K562 (cell line): ENCODE data around the gene ALDH8A1. TPM values are rescaled to one million over a fixed set of nuclear protein-coding genes. Genes with fewer than 3 reads are reported as not detected.

Source experiments
- ATAC-seq: fragments of 200-7000 bp; cut with Tn5 transposase; 3 replicates; pipeline ENCODE4 v1.9.1; 2020; ENCODE audit warnings: moderate library complexity
- BruUV-seq: library from RNA; stranded (reverse); fragments of 400-500 nt; replicated peaks from 2 replicates; lab custom pipeline; 2021; lab: Mats Ljungman, UMichigan
- CTCF ChIA-PET: fragments of 300-600 bp; formaldehyde crosslinking; extraction: SDS; loops from one replicate; lab custom pipeline; 2021; ENCODE audit warnings: low intra/inter-chr PET ratio; lab: Yijun Ruan, JAX
- POLR2A ChIA-PET: fragments of 300-600, 350-650 bp; sonication (Branson Sonifier 250); formaldehyde crosslinking; extraction: SDS; loops from one replicate; lab custom pipeline; 2021; ENCODE audit warnings: antibody characterized with exemption, inconsistent platforms; lab: Yijun Ruan, JAX
- DNase-seq, 4 experiments: peaks; one replicate each; pipeline versions ENCODE4 v3.0.0 to v3.0.0-alpha.2; 2011 to 2018; ENCODE audit warnings: low spot score in 3 of 4, mixed read lengths in 3 of 4; ENCODE audit errors: extremely low read depth in 1 of 4
- FAIRE-seq: peaks from 2 replicates; lab custom pipeline; 2011; peaks lifted over from hg19 to GRCh38; lab: Jason Lieb, UNC
- H2AFZ ChIP-seq: 2 replicates; pipeline ENCODE4 v1.6.0; 2011; ENCODE audit warnings: low read depth, low read length, control low read depth, inconsistent platforms
- H3K27ac ChIP-seq: fragments of 200-600 bp; 3 replicates; pipeline ENCODE4 v1.8.0; 2011; ENCODE audit warnings: low read depth, mild to moderate bottlenecking, control low read depth, inconsistent platforms, low read length, moderate library complexity, mixed read lengths; ENCODE audit errors: extremely low read depth
- H3K27me3 ChIP-seq, 2 experiments: fragments of 300-600 bp in 1 of 2; 2 replicates in 1 of 2; 3 replicates in 1 of 2; pipeline versions ENCODE4 v1.6.0 to v1.8.0; 2011; ENCODE audit warnings: inconsistent platforms in 2 of 2, low read length in 2 of 2, mild to moderate bottlenecking in 1 of 2, mixed read lengths in 1 of 2, moderate library complexity in 1 of 2; ENCODE audit not compliant: control insufficient read depth in 2 of 2, insufficient read depth in 2 of 2
- H3K36me3 ChIP-seq: fragments of 300-600 bp; 3 replicates; pipeline ENCODE4 v1.8.0; 2011; ENCODE audit warnings: mild to moderate bottlenecking, low read length, inconsistent platforms; ENCODE audit not compliant: control insufficient read depth, insufficient read depth
- H3K4me1 ChIP-seq, 2 experiments: fragments of 200-600 bp in 1 of 2; replicated peaks in 1 of 2; 2 replicates in 1 of 2; 3 replicates in 1 of 2; pipeline versions ENCODE4 v1.5.1 to v1.8.0; 2011; ENCODE audit warnings: inconsistent platforms in 2 of 2, low read length in 2 of 2, mild to moderate bottlenecking in 1 of 2, mixed read lengths in 1 of 2, moderate library complexity in 1 of 2; ENCODE audit not compliant: control insufficient read depth in 2 of 2, insufficient read depth in 2 of 2
- H3K4me2 ChIP-seq: 2 replicates; pipeline ENCODE4 v1.6.1; 2011; ENCODE audit warnings: low read length, control low read depth, inconsistent platforms, mixed read lengths; ENCODE audit not compliant: insufficient read depth
- H3K4me3 ChIP-seq: fragments of 200-600 bp; sonication (generic), shearing (Covaris generic); 2 replicates; pipeline ENCODE4 v1.5.1; 2016; ENCODE audit warnings: control low read depth, inconsistent platforms
- H3K79me2 ChIP-seq: fragments of 200-600 bp; 3 replicates; pipeline ENCODE4 v1.8.0; 2011; ENCODE audit warnings: low read length, inconsistent platforms; ENCODE audit not compliant: control insufficient read depth, insufficient read depth
- H3K9ac ChIP-seq, 2 experiments: 2 replicates each; pipeline versions ENCODE4 v1.6.0 to v1.6.1; 2011; ENCODE audit warnings: low read depth in 2 of 2, low read length in 2 of 2, control low read depth in 1 of 2, inconsistent platforms in 1 of 2, mild to moderate bottlenecking in 1 of 2, mixed read lengths in 1 of 2; ENCODE audit not compliant: insufficient read depth in 1 of 2
- H3K9me1 ChIP-seq: one replicate; pipeline ENCODE4 v1.6.0; 2011; ENCODE audit warnings: inconsistent platforms, mild to moderate bottlenecking, low read length, moderate library complexity; ENCODE audit not compliant: control insufficient read depth, insufficient read depth
- H3K9me3 ChIP-seq: replicated peaks from 2 replicates; pipeline ENCODE4 v1.5.1; 2011; ENCODE audit warnings: low read depth, low read length, inconsistent platforms; ENCODE audit not compliant: control insufficient read depth, insufficient read depth
- H4K20me1 ChIP-seq: replicated peaks from 2 replicates; pipeline ENCODE4 v1.6.1; 2011; ENCODE audit warnings: low read length, inconsistent platforms, mixed read lengths; ENCODE audit not compliant: control insufficient read depth, insufficient read depth
- ERF ChIP-seq: fragments of 450-650 bp; formaldehyde crosslinking; IDR thresholded peaks from 2 replicates; pipeline ENCODE4 v1.4.0; 2020; ENCODE audit warnings: mild to moderate bottlenecking, mixed read lengths
- HLTF ChIP-seq: fragments of 450-650 bp; IDR thresholded peaks from 2 replicates; pipeline ENCODE4 v1.6.1; 2016
- HOXB6 ChIP-seq: fragments of 250-450 bp; sonication (Bioruptor Pico); IDR thresholded peaks from 2 replicates; pipeline ENCODE4 v1.5.1; 2022; ENCODE audit warnings: mild to moderate bottlenecking, borderline replicate concordance
- KAT2B ChIP-seq: IDR thresholded peaks from one replicate; pipeline ENCODE4 v1.6.1; 2012; ENCODE audit warnings: low read depth, mild to moderate bottlenecking, control low read depth, inconsistent platforms, low read length, moderate library complexity
- PHF20 ChIP-seq: fragments of 450-650 bp; IDR thresholded peaks from 2 replicates; pipeline ENCODE4 v1.6.1; 2018; ENCODE audit not compliant: partially characterized antibody
- SREBF2 ChIP-seq: sonication (generic); formaldehyde crosslinking; IDR thresholded peaks from 2 replicates; pipeline ENCODE4 v1.4.0; 2020; ENCODE audit warnings: mild to moderate bottlenecking, missing genetic modification reagents
- ZNF507 ChIP-seq: conservative IDR thresholded peaks from 2 replicates; pipeline ENCODE4 v1.6.1; 2017; ENCODE audit warnings: missing genetic modification characterization, missing compliant biosample characterization
- WGBS: fragments of 100-300 bp; shearing (Covaris generic); methylation state at CpG from one replicate; pipeline ENCODE4 v1.1.6; 2016; ENCODE audit warnings: low coverage, mixed read lengths; ENCODE audit not compliant: insufficient coverage; ENCODE audit errors: missing lambda C conversion rate; 5-methylcytosine and 5-hydroxymethylcytosine counted together
- in situ Hi-C: fragments of 300-500 bp; cut with MboI; formaldehyde crosslinking; loops from 4 replicates; pipeline ENCODE4 v1.15.0; 2018; ENCODE audit warnings: inconsistent platforms, mixed read lengths
- intact Hi-C: fragments of 100-400 bp; cut with micrococcal nuclease; formaldehyde crosslinking; loops from 2 replicates; pipeline ENCODE4 v1.14.2; 2022
- polyA plus RNA-seq, 8 experiments: library from polyadenylated mRNA; depleted of rRNA in 4 of 8; stranded (reverse) in 5 of 8; unstranded in 3 of 8; fragments of >200 nt; fragmentation: Nextera tagmentation in 2 of 8; fragmentation: Illumina TruSeq in 1 of 8; extraction: Ambion mirVana in 2 of 8; extraction: Trizol in 1 of 8; gene quantifications; 2 replicates each; pipeline versions ENCODE4 v1.2.1 to v1.2.3, GENCODE V29; 2011 to 2014; ENCODE audit warnings: inconsistent platforms in 1 of 8, missing spikeins in 1 of 8
- total RNA-seq, 7 experiments: library from RNA; depleted of rRNA in 6 of 7; stranded (reverse); fragments of >200 nt in 6 of 7; fragmentation: Illumina TruSeq in 2 of 7; extraction: Trizol in 2 of 7; gene quantifications; 2 replicates each; pipeline versions ENCODE4 v1.2.1 to v1.2.3, GENCODE V29; 2011 to 2021; ENCODE audit warnings: low replicate concordance in 1 of 7
- TF ChIP-seq, protein P1 (sequence below): fragments of 250-450 bp; sonication (Bioruptor Pico); IDR thresholded peaks from 2 replicates; pipeline ENCODE4 v1.5.0; 2020; ENCODE audit warnings: mild to moderate bottlenecking, borderline replicate concordance
- TF ChIP-seq, protein P2 (sequence below): fragments of 450-650 bp; IDR thresholded peaks from one replicate; pipeline ENCODE4 v1.6.1; 2018; ENCODE audit warnings: mild to moderate bottlenecking, moderate library complexity; ENCODE audit not compliant: partially characterized antibody
- TF ChIP-seq, protein P3 (sequence below), 2 experiments: fragments of 450-650 bp in 1 of 2; sonication (generic) in 1 of 2; formaldehyde crosslinking in 1 of 2; IDR thresholded peaks in 1 of 2; conservative IDR thresholded peaks in 1 of 2; 2 replicates each; pipeline versions ENCODE4 v1.6.1 to v1.8.1; 2016 to 2023; ENCODE audit warnings: mild to moderate bottlenecking in 2 of 2, moderate library complexity in 2 of 2, inconsistent platforms in 1 of 2, missing genetic modification reagents in 1 of 2
- TF ChIP-seq, protein P4 (sequence below): fragments of 450-650 bp; IDR thresholded peaks from 2 replicates; pipeline ENCODE4 v1.6.1; 2016; ENCODE audit warnings: mild to moderate bottlenecking
- TF ChIP-seq, protein P5 (sequence below): fragments of 250-450 bp; sonication (Bioruptor Pico); IDR thresholded peaks from 2 replicates; pipeline ENCODE4 v1.4.0; 2020
- TF ChIP-seq, protein P6 (sequence below): fragments of 450-650 bp; conservative IDR thresholded peaks from 2 replicates; pipeline ENCODE4 v1.6.1; 2016; ENCODE audit warnings: missing genetic modification characterization, low read depth, mild to moderate bottlenecking, missing compliant biosample characterization, moderate library complexity

Gene ALDH8A1
- total and polyA plus RNA-seq, 9 of the 15 experiments (the other 6 are each of a cell fraction or from before 2014, with no cell fraction given) = 0.03 to 0.18 (median 0.04) TPM; not detected in 2

DNA sequence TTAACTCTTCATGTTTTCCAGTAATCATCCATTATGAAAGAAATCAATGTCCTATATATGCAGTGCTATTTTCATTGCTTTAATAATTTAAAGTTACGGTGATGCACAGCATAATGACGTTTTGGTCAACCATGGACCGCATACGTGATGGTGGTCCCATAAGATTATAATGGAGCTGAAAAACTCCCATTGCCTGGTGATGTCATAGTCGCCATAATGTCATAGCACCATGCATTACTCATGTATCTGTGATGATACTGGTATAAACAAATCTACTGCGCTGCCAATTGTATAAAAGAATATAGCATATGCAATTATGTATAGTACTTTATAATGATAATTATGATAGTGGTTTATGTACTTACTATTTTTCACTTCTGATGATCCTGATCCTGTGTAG lies 42.3 kb upstream of the ALDH8A1 start:
- Histone ChIP-seq H3K9ac (no peak overlapping the region), H3K4me1 (no peaks in the 10 kb centered on the region), H3K9me3 (no peaks in the 10 kb centered on the region), H3K4me2 (no peak overlapping the region), H3K27ac (no peak overlapping the region), H3K4me3 (no peak overlapping the region), H3K36me3 (peaks cover 89% of the 10 kb centered on the region), H3K9me1 (no peaks in the 10 kb centered on the region), H2AFZ (no peak overlapping the region), H3K79me2 (0 out of 3 replicates have a peak, but pooled peaks cover 2% of the 10 kb centered on the region), H4K20me1 (no peaks in the 10 kb centered on the region), H3K27me3 (no peaks in the 10 kb centered on the region)
- ChIA-PET POLR2A (interaction anchor here (0.7 kb wide), 1 partner anchor 96 kb away, joined by 3 read pairs; no protein-coding TSS in a partner anchor), CTCF (interaction anchor here (0.5 kb wide), 1 partner anchor 12 kb away, joined by 3 read pairs; no protein-coding TSS in a partner anchor)
- in situ Hi-C loops = no loop called here
- intact Hi-C loops = no loop called here
- BruUV-seq = no TSS peak
- no peak for DNase-seq
- FAIRE-seq = no peak
- WGBS = 96% methylated on average over 6 of the region's 6 CpGs
- no peak for ATAC-seq
- TF ChIP-seq, protein P1, sequence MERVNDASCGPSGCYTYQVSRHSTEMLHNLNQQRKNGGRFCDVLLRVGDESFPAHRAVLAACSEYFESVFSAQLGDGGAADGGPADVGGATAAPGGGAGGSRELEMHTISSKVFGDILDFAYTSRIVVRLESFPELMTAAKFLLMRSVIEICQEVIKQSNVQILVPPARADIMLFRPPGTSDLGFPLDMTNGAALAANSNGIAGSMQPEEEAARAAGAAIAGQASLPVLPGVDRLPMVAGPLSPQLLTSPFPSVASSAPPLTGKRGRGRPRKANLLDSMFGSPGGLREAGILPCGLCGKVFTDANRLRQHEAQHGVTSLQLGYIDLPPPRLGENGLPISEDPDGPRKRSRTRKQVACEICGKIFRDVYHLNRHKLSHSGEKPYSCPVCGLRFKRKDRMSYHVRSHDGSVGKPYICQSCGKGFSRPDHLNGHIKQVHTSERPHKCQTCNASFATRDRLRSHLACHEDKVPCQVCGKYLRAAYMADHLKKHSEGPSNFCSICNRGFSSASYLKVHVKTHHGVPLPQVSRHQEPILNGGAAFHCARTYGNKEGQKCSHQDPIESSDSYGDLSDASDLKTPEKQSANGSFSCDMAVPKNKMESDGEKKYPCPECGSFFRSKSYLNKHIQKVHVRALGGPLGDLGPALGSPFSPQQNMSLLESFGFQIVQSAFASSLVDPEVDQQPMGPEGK (CRISPR knock-in tag) = no peak
- TF ChIP-seq SREBF2 (CRISPR knock-in tag) = no peak
- TF ChIP-seq ERF (CRISPR knock-in tag) = no peak
- TF ChIP-seq, protein P2, sequence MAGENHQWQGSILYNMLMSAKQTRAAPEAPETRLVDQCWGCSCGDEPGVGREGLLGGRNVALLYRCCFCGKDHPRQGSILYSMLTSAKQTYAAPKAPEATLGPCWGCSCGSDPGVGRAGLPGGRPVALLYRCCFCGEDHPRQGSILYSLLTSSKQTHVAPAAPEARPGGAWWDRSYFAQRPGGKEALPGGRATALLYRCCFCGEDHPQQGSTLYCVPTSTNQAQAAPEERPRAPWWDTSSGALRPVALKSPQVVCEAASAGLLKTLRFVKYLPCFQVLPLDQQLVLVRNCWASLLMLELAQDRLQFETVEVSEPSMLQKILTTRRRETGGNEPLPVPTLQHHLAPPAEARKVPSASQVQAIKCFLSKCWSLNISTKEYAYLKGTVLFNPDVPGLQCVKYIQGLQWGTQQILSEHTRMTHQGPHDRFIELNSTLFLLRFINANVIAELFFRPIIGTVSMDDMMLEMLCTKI = no peak
- TF ChIP-seq ZNF507 (tag) = no peak
- TF ChIP-seq, protein P3, sequence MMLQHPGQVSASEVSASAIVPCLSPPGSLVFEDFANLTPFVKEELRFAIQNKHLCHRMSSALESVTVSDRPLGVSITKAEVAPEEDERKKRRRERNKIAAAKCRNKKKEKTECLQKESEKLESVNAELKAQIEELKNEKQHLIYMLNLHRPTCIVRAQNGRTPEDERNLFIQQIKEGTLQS (IDR thresholded peaks at IDR 0.05) = no peak
- TF ChIP-seq, protein P3 (CRISPR knock-in tag; conservative IDR thresholded peaks at IDR 0.05) = no peak
- TF ChIP-seq, protein P4, sequence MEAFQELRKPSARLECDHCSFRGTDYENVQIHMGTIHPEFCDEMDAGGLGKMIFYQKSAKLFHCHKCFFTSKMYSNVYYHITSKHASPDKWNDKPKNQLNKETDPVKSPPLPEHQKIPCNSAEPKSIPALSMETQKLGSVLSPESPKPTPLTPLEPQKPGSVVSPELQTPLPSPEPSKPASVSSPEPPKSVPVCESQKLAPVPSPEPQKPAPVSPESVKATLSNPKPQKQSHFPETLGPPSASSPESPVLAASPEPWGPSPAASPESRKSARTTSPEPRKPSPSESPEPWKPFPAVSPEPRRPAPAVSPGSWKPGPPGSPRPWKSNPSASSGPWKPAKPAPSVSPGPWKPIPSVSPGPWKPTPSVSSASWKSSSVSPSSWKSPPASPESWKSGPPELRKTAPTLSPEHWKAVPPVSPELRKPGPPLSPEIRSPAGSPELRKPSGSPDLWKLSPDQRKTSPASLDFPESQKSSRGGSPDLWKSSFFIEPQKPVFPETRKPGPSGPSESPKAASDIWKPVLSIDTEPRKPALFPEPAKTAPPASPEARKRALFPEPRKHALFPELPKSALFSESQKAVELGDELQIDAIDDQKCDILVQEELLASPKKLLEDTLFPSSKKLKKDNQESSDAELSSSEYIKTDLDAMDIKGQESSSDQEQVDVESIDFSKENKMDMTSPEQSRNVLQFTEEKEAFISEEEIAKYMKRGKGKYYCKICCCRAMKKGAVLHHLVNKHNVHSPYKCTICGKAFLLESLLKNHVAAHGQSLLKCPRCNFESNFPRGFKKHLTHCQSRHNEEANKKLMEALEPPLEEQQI = no peak
- no peak for TF ChIP-seq HLTF
- TF ChIP-seq, protein P5, sequence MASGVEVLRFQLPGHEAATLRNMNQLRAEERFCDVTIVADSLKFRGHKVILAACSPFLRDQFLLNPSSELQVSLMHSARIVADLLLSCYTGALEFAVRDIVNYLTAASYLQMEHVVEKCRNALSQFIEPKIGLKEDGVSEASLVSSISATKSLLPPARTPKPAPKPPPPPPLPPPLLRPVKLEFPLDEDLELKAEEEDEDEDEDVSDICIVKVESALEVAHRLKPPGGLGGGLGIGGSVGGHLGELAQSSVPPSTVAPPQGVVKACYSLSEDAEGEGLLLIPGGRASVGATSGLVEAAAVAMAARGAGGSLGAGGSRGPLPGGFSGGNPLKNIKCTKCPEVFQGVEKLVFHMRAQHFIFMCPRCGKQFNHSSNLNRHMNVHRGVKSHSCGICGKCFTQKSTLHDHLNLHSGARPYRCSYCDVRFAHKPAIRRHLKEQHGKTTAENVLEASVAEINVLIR (CRISPR knock-in tag) = no peak
- TF ChIP-seq, protein P6, sequence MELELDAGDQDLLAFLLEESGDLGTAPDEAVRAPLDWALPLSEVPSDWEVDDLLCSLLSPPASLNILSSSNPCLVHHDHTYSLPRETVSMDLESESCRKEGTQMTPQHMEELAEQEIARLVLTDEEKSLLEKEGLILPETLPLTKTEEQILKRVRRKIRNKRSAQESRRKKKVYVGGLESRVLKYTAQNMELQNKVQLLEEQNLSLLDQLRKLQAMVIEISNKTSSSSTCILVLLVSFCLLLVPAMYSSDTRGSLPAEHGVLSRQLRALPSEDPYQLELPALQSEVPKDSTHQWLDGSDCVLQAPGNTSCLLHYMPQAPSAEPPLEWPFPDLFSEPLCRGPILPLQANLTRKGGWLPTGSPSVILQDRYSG = no peak
- TF ChIP-seq KAT2B = no peak
- TF ChIP-seq HOXB6 = no peak
- TF ChIP-seq PHF20 = no peak
